HuH-7.5 (cell line): ENCODE data around the gene WTIP.
A peak's percentile ranks its signal among the peaks of the same experiment; 100 is the strongest.
"Not testable (repeated sequence)": the region's sequence is repeated elsewhere in the genome, so short reads cannot be mapped to it uniquely, and the experiment has no call there.

ENCODE experiments used
- DNase-seq: peaks from one replicate; pipeline ENCODE4 v3.0.0; 2011; ENCODE audit warnings: low spot score

The WTIP gene

DNA sequence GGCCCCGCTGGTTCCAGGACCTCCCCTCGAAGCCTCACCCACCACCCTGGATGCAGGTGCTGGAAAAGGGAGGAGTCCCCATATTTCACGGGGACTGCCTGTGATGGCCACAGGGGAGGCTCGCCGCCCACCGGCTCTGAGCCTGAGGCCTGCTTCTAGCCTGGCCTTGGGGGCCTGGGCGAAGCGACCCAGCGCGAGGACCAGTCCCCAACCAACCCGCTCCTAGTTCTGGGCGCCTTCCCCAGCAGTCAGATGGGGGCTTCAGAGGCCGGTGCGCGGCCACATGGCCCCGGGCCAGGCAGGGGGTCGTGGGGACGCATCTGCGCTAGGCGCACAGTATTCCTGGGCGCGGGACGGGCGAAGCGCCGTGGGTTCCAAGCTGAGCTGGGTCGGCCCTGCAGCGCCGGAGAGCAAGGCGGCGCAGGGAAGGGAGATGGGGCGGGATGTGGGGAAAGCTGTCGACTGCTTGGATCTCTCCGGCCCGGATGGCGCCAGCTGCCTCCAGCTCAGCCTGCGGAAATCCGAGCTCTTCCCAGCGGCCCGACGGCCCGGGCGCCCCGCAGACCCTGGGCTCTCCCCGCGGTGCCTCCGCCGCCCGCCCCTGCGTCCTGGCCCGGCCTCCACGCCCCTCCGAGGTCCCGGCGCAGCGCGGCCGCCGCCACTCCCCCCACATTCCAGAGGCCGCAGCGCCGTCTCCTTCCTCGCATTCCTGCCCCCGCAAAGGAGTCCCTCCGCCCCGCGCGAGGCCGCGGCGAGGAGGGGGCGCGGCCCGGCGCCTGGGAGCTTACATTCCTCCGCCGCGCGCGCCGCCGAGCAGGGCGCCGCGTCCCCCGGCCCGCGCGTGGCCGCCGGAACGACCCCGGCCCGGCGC lies at the start of gene WTIP:
Gene WTIP (plus strand): TSS at position 788 of the 871 bp plus-strand sequence. CDS start 217 bp downstream, outside the sequence.
- DNase-seq, result peak; percentile 86

DNA sequence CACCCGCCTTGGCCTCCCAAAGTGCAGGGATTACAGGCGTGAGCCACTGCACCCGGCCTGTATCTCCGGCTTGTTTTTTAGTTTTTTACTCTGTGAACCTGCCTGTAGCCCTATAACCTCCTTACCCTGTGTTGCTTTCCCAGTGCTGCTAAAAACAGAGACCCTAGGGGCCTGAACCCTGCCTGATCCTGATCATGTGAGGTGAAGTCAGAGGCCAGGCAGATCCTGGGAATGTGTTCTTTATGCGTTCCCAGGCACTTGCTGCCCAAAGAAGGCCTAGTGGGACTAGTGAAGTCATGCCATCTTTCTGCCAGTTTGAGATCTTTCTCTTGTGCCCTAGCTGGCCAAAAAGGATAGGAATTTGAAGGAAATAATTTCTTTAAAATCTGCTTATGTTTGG lies 48.8 kb upstream of the WTIP start:
- no peak for DNase-seq

DNA sequence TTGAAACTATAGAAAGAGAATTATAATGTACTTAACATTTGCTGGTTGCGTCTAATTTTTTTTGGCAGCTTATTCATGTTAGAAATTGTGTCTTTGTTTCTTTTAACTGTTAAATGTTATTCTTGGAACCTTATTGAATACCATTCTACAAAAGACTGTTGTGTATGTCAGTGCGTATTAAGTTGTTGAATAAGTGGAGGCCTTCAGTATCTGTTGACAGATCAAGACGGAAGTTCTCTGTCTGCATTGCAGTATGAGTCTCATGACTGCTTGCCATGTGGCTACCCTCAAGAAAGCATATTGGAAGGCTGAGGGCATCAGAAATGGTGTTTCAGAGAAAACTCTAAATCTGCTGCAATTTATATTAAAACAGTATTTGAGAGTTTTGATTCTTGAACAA lies 44.8 kb upstream of the WTIP start:
- DNase-seq, result no peak

DNA sequence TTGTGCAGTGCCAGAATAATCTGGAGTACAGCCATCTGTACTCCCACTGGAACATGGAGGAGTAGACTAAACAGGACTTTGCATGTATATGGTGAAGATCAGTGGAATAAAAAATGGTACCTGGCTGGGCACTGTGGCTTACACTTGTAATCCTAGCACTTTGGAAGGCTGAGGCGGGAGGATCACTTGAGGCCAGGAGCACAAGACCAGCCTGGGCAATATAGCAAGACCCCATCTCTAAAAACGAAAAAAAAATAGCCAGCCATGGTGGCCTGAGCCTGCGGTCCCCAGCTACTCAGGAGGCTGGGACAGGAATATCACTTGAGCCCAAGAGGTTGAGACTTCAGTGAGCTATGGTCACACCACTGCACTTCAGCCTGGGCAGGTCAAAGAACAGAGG lies 33.4 kb upstream of the WTIP start:
- DNase-seq, result no peak

DNA sequence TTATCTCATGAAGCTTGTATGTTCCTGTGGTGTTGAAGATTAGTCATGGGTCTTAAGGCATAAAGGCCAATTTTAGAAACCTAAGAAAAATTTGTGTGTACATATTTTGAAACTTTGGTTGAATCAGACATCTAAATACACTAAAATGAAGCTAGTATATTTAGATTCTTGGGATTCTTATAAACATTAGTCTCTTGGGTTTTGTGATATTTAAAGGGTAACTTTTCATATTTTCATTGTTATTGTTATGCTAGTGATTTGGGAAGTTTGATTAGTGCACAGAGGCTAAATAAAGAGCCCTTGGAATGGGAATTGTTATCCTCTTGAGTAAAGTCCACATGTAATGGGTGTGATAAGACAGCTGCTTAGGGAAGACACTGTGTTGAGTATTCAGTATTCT lies 28.8 kb upstream of the WTIP start:
- no peak for DNase-seq

DNA sequence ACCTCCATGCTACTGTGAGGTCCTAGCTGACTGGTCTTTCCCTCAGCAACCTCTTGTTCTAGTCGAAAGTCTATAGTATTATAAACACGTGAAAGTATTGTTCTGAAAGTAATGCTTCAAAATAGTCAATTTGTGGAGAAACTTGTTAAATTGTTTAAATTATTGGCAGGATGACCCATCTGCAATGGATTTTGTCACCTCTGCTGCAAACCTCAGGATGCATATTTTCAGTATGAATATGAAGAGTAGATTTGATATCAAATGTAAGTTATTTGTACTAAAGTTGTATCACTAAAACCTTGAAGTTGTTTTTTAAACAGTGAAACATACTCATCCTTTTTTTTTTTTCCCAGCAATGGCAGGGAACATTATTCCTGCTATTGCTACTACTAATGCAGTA lies 27.5 kb upstream of the WTIP start:
- DNase-seq, result no peak

DNA sequence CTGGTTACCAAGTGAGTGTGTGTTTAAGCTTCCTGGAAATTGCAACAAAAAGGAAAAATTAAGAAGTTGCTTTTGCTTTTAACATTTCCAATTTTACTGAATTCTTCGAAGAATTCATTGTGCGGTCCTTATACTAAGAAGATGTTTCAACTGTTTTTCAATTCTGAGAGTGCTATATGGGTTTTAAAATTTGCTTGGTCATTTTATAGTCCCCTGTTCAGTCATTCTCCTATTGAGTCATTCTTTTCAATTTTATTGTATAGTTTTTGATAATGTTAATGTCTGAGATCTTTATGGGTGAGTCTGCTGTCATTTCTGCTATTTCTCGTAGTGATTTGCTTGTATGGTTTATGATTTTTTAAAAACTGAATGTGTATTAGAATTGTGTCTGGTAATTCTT lies 26.9 kb upstream of the WTIP start:
- DNase-seq, result no peak

DNA sequence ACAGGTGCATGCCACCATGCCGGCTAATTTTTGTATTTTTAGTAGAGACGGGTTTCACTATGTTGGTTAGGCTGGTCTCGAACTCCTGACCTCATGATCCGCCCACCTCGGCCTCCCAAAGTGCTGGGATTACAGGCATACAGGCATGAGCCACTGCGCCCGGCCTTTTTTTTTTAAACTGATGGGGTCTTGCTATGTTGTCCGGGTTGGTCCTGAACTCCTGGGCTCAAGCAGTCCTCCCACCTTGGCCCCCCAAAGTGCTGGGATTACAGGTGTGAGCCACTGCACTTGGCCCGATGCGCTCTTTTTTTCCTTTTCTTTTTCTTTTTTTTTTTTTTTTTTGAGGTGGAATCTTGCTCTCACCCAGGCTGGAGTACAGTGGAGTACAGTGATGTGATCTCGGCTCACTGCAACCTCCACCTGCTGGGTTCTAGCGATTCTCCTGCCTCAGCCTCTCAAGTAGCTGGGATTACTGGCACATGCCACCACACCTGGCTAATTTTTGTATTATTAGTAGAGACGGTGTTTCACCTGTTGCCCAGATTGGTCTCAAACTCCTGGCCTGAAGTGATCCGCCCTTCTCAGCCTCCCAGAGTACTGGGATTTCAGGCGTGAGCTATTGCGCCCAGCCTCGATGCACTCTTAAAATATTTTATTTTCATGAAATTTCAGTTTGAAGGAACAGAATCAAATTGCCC lies 25.6 kb upstream of the WTIP start:
- DNase-seq, result not testable (repeated sequence)

DNA sequence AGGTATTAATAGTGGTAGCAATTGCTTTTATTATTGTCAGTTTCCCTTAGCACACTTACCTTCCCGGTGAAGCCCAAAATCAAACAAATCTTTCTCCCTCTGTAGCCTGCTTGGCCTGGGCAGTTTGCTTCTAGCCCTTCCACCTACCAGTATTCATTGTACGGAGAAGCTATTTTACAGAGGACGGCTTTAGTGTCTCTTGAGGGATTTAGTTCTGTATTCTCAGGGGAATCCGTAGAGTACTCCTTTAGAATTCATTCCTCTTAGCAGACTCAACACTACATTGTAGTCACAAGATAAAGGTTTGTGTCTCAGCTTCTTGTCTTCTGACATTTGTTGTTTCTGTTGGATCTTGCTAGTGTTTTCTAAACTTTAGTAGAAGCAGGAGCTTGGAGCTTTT lies 24.1 kb upstream of the WTIP start:
- no peak for DNase-seq

DNA sequence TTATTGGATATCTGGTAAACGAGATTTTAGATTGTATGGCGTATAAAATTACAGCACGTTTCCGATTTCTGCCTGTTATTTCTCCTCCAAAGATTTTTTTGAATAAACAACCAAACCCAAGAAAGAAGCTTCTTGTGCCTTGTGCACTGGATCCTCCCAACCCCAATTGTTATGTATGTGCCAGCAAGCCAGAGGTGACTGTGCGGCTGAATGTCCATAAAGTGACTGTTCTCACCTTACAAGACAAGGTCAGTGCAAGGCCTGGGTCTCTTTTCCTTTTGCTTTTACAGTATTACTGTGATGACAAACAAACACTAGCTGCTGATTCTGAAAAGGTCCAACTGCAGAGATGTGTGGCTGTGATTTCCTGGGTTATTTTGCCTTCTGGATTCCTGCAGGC lies 22.9 kb upstream of the WTIP start:
- DNase-seq, result no peak

DNA sequence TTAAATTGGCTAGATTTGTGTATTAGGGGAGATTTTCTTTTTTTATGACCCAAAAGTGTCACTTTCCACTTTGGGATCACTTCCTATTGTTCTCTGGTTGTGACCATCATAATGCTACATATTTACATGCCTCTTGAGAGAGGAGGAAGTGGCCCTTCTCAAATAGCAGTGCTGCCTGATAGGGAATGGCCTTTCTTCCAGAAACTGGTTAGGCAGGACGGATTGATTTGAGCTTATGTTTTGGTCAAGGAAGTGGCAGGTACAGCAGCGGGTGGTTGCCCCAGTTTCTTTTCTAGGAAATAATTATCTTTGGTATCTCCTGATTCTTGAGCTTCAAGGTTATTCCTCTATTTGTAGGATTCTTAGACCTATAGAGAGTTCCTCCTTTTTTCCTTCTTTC lies 21.9 kb upstream of the WTIP start:
- no peak for DNase-seq

DNA sequence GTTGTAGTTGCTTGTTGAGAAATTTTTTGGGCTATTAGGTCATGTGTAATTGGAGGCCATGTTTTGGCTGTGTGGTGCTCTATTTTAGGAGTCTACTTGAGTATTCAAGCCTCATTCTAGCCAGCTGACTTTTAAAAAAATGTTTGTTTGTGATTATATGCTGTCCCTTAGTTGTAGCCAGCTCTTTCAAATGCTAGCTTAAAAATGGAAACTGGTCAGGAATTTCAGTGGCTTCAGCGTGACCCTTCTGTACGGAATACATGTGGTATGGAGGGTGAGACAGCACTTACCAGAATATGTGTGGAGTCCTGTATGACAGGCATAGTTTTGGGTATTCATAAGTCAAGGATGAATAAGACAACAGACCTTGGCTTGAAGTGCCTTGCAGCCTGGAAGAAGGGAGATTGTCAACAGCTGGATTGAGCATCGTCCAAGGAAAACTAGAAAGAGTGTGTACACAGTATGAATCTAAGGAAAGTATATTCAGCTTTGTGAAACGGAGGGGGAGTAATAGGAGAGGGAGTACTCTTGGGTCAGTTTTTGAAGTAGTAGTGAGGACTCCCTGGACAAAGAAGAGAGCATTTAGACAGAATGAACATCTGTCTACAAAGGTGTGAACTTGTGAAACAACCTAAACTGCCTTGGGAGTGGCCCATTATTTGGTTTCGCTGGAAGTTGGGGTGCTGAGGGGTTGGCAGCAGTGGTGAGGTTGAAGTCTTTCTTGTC lies 20.0 kb upstream of the WTIP start:
- DNase-seq, result no peak

DNA sequence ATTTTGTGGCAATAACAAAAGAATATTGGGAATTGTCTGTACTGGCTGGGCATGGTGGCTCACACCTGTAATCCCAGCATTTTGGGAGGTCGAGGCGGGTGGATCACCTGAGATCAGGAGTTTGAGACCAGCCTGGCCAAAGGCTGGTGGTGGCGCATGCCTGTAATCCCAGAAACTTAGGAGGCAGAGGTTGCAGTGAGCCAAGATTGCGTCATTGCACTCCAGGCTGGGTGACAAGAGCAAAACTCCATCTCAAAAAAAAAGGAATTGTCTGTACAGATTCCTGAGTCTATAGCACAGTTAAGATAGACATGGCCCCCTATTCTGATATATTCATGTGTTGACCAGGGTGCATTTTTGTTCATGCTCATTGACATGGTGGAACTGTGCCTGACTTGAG lies 16.8 kb upstream of the WTIP start:
- not testable (repeated sequence) for DNase-seq

DNA sequence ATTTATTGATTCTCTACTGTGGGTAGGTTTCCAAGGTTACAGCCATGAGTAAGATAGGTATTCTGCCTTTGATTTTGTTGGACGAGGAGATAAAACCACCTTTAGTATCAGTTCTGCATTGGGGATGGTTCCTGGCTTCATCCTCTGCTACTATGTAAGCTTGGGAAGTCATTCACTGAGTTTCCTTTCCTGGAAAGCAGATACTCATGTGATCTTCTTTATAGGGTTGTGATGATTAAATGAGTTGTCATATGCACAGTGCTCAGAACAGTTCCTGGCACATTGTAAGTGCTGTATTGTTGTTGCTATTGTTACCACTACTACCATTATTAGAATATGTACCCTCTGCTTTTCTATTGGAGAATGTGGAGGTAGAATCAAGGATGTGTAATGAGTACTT lies 13.1 kb upstream of the WTIP start:
- DNase-seq, result no peak

DNA sequence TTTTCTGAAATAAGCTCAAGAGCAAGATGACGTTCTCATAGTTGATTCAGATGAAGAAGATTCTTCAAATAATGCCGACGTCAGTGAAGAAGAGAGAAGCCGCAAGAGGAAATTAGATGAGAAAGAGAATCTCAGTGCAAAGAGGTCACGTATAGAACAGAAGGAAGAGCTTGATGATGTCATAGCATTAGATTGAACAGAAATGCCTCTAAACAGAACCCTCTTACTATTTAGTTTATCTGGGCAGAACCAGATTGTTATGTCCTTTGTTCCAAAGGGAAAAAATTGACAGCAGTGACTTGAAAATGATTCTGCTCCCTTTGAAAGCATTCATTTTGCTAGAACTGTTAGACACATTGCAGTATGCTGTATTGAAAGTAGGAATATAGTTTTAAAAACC lies 12.5 kb upstream of the WTIP start:
- not testable (repeated sequence) for DNase-seq

DNA sequence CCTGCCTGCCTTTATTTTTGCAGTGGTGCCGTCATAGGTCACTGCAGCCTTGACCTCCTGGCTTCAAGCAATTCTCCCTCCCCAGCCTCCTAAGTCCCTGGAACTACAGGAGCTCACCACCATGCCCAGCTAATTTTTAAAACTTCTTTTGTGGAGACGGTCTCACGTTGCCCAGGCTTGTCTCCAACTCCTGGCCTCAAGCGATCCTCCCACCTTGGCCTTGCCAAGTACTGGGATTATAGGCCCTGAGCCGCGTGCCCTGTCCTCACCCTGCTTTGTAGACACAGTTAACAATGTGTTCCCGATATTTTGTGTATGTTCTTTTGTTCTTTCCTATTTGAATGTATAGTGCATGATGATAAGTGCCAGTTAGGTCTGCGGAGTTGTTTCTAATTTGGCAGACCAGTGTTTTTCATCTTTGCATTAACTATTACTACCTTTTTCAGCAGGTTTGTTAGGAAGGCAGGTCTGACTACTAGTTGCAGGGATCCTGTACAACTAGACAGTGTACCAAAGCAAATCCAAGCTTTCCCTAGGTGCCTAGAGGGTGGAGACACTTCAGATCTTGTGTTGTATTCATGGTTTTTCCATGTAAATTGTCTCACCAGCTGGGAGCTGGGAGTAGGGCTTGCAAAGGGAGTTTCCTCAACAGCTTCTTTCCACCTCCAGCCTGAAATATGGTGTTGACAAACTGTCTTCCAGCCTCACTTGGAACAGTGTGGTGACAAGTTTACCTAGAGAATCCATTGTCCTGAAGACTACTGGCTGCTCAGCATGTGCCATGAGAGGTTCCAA lies 9.5 kb upstream of the WTIP start:
- DNase-seq, result no peak

DNA sequence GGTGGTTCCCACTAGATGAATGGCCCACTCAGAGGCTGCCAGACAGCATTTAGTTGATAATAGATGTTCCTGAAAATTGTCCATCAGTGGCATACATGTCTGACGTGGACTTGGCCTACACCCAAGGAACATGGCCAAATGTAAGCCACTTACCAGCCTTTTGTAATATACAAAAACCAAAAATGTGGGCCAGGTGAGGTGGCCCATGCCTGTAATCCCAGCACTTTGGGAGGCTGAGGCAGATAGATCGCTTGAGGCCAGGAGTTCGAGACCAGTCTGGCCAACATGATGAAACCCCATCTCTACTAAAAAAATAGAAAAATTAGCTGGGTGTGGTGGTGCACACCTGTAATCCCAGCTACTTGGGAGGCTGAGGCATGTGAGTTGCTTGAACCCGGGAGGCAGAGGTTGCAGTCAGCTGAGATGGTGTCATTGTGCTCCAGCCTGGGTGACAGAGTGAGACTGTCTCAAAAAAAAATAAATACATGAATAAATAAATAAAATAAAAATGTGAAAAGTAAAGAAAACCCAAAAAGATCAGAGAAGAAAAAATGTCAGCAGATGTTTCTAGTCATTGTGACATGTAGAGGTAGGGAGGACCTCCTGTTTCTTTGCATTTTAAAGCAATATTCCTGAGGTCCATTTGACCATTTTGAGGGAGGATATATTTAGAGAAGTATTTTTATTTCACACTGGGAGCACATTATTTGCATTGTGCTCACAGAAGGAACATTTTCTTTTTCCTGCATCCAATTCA lies 7.1 kb upstream of the WTIP start:
- DNase-seq, result no peak

DNA sequence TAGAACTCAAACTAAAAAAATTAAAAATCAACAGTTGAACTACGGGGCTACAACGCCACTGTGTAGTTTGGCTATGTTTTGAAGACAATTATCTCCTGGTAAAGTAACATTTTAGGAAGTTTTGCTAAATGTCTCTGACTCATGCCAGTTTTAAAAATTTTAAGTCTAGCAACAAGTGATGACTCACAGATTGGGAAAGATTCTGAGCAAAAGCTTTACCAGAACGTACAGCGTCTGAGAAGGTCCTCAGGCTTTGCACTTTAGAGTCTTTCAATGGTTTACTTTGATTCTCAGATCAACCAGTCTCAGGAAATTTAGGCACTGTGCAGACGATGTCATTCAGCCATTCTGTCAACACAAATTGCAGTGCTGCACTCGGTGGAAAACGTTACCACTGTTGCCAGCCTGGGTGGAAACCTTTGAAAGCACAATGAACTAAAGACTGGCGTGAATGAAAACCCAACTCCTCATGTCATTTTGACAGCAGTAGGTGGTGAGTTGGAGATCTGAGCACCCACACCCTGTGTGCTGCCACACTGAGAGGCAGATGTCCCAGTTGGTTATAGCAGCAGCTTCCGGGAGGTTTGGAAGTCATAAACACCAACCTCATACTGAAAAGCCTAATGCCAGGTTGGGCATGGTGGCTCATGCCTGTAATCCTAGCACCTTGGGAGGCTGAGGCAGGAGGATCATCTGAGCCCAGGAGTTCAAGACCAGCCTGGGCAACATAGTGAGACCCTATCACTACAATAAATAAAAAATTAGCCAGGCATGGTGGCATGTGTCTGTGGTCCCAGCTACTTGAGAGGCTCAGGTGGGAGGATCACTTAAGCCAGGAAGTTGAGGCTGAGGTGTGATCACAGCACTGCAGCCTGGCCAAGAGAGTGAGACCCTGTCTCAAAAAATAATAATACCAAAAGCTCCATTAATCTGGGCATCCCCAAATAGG lies 6.3 kb upstream of the WTIP start:
- no peak for DNase-seq

DNA sequence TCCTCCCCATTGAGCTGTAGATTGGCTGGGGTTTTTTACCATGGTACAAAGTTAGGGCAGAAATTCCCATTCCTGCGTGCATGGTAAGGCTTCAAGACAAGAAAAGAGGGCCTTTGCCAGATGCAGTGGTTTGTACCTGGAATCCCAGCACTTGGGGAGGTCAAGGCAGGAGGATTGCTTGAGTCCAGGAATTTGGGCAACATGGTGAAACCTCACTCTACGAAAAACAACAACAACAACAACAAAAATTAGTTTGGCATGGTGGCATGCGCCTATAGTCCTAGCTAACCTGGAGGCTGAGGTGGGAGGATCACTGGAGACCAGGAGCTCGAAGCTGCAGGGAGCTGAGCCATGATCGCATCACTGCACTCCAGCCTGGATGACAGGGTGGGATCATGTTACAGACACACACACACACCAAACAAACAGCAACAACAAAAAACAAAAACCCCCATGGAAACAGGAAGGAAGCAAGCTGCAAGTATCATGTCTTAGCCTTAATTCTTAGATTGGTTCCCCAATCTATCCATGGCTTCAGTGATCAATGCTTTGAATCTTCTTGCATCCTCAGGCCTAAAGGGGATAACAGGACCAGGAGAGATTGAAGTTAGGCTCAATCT lies 5.5 kb upstream of the WTIP start:
- DNase-seq, result no peak

DNA sequence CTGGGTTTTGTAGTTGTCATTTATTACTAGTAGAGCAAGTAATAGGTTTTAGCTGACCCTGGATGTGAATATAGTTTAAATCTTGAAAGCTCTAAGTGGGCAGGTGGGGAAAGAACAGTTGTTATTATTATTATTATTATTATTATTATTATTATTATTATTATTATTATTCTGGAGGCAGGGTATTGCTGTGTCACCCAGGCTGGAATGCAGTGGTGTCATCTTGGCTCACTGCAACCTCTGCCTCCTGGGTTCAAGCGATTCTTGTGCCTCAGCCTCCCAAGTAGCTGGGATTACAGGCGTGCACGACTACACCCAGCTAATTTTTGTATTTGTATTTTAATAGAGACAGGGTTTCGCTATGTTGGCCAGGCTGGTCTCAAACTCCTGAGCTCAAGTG lies 3.1 kb upstream of the WTIP start:
- not testable (repeated sequence) for DNase-seq
